Nephron (organoid): ENCODE measurements around the gene ADAM8.
A peak's percentile ranks its signal among the peaks of the same experiment; 100 is the strongest.

Experiments
- H3K27ac Mint-ChIP-seq, 3 experiments: 2 replicates each; pipeline ENCODE4 v1.8.0; 2020; ENCODE audit warnings: mixed read lengths in 3 of 3, mild to moderate bottlenecking in 2 of 3, moderate library complexity in 1 of 3
- H3K27me3 Mint-ChIP-seq: 2 replicates; pipeline ENCODE4 v1.8.0; 2021; ENCODE audit warnings: low read depth, mild to moderate bottlenecking, moderate library complexity, mixed read lengths
- H3K36me3 Mint-ChIP-seq: 2 replicates; pipeline ENCODE4 v1.8.0; 2020; ENCODE audit warnings: low read depth, mixed read lengths
- H3K4me1 Mint-ChIP-seq: 2 replicates; pipeline ENCODE4 v1.8.0; 2020; ENCODE audit warnings: mixed read lengths
- H3K4me3 Mint-ChIP-seq, 3 experiments: 2 replicates each; pipeline ENCODE4 v1.8.0; 2020; ENCODE audit warnings: mild to moderate bottlenecking in 3 of 3, mixed read lengths in 3 of 3, moderate library complexity in 2 of 3
- H3K9me3 Mint-ChIP-seq: 2 replicates; pipeline ENCODE4 v1.8.0; 2020; ENCODE audit warnings: mixed read lengths
- TF ChIP-seq, protein P1 (sequence below), 3 experiments: fragments of 200-600 bp; sonication (generic); IDR thresholded peaks; one replicate each; pipeline ENCODE4 v1.5.0; 2021; ENCODE audit warnings: antibody characterized with exemption in 3 of 3; ENCODE audit not compliant: unreplicated experiment in 3 of 3

ADAM8 gene

DNA sequence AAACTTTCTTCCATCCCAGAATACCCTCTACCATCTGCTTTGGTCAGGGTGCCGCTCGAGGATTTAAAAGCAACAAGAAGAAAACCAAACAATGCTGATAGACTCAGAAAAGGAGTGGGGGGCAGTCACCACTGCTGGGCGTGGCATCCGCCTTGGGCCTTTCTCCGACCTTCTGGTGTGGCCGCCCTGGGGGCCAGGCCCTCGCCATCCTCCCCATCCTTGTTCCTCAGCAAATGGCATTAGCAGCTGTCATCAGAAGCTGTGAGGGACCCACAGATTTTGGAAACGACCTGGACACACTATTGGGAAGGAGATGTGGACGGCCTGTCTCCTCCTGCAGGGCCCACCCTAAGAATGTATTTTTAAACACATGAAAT is 36.1 kb upstream of the ADAM8 start:
- TF ChIP-seq, protein P1, sequence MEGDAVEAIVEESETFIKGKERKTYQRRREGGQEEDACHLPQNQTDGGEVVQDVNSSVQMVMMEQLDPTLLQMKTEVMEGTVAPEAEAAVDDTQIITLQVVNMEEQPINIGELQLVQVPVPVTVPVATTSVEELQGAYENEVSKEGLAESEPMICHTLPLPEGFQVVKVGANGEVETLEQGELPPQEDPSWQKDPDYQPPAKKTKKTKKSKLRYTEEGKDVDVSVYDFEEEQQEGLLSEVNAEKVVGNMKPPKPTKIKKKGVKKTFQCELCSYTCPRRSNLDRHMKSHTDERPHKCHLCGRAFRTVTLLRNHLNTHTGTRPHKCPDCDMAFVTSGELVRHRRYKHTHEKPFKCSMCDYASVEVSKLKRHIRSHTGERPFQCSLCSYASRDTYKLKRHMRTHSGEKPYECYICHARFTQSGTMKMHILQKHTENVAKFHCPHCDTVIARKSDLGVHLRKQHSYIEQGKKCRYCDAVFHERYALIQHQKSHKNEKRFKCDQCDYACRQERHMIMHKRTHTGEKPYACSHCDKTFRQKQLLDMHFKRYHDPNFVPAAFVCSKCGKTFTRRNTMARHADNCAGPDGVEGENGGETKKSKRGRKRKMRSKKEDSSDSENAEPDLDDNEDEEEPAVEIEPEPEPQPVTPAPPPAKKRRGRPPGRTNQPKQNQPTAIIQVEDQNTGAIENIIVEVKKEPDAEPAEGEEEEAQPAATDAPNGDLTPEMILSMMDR (IDR thresholded peaks at IDR 0.05; ENCODE audit: unreplicated experiment in 3 of 3) = no peak
- Mint-ChIP-seq H3K4me3 (no peak overlapping the region), H3K36me3 (peaks cover 18% of the 10 kb centered on the region), H3K27ac (no peak overlapping the region), H3K27me3 (peaks cover 5% of the 10 kb centered on the region), H3K4me1 (peaks cover 19% of the 10 kb centered on the region), H3K9me3 (no peaks in the 10 kb centered on the region)

- Mint-ChIP-seq H3K27me3 (peaks cover 5% of the 10 kb centered on the region), H3K9me3 (no peaks in the 10 kb centered on the region), H3K4me1 (peaks cover 25% of the 10 kb centered on the region), H3K27ac (no peak overlapping the region), H3K36me3 (peaks cover 18% of the 10 kb centered on the region), H3K4me3 (peak overlapping the region; percentile 30 to 72 (median 37))
- TF ChIP-seq, protein P1 (IDR thresholded peaks at IDR 0.05; ENCODE audit: unreplicated experiment in 3 of 3) = no peak
Measured at GRCh38 chr10:133312016-133312768, 35.5 kb upstream of the ADAM8 start.

DNA sequence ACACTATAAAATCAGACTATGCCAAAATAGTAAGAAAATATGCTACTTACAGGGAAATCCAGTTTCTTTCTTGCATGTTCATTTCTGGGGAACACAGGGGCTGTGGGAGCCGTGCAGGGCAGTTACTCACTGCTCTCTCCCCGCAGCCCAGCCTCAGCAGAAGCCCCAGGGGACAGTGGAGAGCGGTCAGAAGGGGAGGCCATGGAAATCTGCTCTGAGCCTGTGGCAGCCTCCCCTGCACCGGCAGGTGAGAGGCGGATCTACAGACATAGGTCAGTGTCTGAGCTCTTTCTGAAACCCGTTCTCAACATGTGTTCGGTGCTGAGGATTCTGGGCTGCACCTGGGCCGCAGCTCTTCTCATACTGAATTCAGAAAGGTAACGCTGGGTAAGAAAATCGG is 34.9 kb upstream of the ADAM8 start:
- Mint-ChIP-seq H3K27me3 (peaks cover 5% of the 10 kb centered on the region), H3K4me1 (peaks cover 28% of the 10 kb centered on the region), H3K36me3 (peaks cover 18% of the 10 kb centered on the region), H3K9me3 (no peaks in the 10 kb centered on the region), H3K27ac (no peak overlapping the region), H3K4me3 (peak overlapping the region; percentile 26 to 72 (median 64))
- TF ChIP-seq, protein P1 (IDR thresholded peaks at IDR 0.05; ENCODE audit: unreplicated experiment in 3 of 3) = no peak

DNA sequence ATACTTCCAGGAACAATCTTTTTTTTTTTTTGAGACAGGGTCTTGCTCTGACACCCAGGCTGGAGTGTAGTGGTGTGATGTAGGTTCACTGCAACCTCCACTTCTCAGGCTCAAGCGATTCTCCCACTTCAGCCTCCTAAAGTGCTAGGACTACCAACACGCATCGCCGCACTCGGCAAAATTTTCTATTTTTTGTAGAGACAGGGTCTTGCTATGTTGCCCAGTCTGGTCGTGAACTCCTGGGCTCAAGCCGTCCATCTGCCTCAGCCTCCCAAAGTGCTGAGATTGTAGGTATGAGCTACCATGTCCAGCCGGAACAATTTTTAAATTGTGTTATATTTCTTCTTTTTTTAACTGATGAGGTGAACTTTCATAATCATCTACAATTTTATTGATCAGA is 34.1 kb upstream of the ADAM8 start:
- Mint-ChIP-seq H3K27ac (no peak overlapping the region), H3K9me3 (no peaks in the 10 kb centered on the region), H3K27me3 (no peaks in the 10 kb centered on the region), H3K4me3 (peak overlapping the region; percentile 53 to 75 (median 72)), H3K4me1 (peaks cover 28% of the 10 kb centered on the region), H3K36me3 (peaks cover 18% of the 10 kb centered on the region)
- TF ChIP-seq, protein P1 (IDR thresholded peaks at IDR 0.05; ENCODE audit: unreplicated experiment in 3 of 3) = no peak

- peaks cover 20% of the 10 kb centered on the region for H3K36me3 Mint-ChIP-seq
- H3K27me3 Mint-ChIP-seq = no peaks in the 10 kb centered on the region
- H3K4me1 Mint-ChIP-seq = peaks cover 31% of the 10 kb centered on the region
- no peak overlapping the region for H3K27ac Mint-ChIP-seq
- TF ChIP-seq, protein P1 (IDR thresholded peaks at IDR 0.05; ENCODE audit: unreplicated experiment in 3 of 3) = no peak
- no peaks in the 10 kb centered on the region for H3K9me3 Mint-ChIP-seq
- peak overlapping the region; percentile 79 to 86 (median 80) for H3K4me3 Mint-ChIP-seq
Measured at GRCh38 chr10:133310399-133310755, 33.7 kb upstream of the ADAM8 start.
